HG03460 (cell line): ENCODE measurements around the gene IGF1R.

Experiments
- ATAC-seq: cut with Tn5 transposase; IDR thresholded peaks from one replicate; pipeline ENCODE4 v1.9.1; 2021; ENCODE audit not compliant: unreplicated experiment

The IGF1R gene

DNA sequence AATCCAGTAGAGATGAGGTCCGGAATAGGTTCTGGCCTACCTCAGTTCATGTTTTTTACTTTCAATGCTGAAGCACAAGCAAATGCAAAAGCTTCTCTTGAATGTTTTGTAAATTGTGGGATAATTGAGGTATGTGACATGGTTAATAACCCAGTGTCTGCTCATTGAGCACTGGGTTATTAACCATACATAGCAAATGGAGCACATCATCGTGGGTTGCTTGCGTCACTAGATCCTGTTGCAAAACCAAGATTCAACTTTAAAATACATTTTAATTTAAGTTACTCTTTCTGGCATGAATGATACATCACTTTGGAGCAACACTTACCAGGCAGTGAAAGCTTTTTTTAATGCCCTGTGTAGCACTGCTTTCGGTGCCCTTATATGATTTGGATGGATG lies 165.6 kb downstream of the IGF1R start:
- ATAC-seq: no peak

DNA sequence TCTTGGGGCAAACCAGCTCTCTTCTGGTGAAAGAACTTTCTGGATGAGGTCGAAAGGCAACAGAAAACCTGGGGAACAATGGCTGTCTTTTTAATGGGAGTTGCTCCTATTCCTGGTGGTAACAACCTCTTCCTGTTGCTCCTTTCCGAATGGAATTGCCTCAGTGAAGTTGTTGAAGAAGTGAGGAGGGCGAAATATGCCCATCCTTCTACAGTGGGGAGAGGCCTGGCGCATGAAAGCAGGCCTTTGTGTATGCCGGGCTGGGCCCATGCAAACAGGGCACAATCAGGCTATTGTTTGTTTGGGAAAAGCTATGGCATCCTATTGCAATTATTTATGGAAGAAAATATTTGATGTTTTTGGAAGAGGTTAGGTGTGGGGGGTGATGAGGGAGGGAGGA lies 166.9 kb downstream of the IGF1R start:
- ATAC-seq: no peak

DNA sequence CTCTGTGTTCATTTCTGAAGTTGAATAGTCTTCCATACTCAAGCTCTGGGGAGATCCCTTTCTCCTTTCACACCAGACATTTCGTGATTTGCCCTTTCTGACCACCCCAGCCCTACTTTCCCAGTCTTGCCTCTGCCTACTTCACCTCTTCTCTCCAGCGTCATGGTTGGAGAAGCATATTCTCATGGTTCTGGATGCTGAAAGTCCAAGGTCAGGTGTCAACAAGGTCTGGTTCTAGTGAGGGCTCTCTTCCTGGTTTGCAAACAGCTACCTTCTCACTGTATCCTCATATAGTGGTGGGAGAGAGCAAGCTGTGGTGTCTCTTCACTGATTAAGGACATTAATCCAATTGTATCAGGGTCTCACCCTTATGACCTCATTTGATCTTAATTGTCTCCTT lies 169.4 kb downstream of the IGF1R start:
- no peak for ATAC-seq

DNA sequence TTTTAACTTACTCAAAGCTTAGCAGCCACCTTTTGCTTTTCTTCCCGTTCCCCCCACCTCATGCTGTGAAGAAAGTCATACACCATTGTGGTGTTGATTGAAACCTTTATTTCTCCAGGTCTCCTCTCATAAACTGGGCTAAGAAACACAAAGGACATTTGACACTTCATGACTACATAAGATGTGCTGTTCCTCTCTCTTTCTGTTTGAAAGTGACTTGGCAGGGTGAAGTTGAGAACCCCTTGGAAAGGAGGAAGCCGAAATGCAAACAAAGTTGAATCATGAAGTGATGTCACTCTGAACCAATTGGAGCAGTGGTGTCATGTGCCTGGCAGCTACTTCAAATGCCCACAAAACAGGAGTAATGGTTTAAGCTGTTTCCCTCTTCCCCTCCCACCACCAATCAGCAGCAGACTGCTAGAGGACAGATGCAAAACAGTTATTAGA lies 174.7 kb downstream of the IGF1R start:
- ATAC-seq: no peak

DNA sequence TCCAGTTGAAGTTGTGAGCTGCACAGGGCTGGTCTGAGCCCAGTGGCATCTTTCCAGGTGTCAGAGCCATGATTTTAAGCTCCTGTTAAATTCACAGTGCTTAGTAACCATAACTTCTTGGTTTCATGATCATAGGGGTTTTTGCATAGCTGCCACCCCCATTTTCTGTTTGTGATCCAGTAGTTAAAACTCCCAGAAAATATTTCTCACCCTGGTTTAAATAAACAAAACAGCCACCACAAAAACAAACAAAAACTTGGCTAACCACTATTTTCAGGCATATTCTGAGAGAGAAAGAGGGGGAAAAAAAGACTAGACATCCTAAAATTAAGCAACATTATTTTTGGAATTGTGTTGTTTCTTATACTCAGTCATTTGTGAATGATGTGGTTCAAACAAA lies 175.3 kb downstream of the IGF1R start:
- ATAC-seq: no peak

DNA sequence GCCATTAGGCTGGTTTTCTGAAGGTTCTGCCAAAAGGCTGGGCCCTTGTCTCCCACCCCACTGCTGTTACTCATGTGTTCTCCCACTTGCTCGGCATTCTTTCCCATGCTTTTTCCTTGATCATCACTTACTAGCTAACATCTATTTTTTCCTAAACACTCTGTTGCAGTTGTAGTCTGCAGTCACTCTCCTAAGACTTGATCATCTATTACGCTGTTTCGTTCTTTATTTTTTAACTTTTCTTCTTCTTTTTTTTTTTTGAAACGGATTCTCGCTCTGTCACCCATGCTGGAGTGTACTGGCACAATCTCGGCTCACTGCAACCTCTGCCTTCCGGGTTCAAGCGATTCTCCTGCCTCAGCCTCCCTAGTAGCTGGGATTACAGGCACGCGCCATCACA lies 176.3 kb downstream of the IGF1R start:
- no peak for ATAC-seq

DNA sequence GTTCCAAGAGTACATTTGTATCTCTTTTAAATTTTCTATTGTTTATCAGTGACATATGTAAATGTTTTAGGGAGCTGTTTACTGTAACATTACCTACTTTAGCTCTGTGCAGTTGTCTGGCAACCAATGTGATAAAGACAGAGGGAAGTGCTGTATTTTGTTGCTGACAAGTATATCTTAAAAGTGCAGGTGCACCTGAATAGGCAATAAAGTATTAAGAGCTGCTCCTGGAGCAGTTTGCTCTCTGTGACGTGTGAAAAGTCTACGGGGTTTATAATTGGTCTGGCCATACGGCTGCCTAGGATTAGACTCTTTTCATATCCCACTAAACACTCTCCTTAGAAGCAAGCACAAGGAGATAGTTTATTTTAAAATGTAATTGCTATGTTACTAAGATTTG lies 178.3 kb downstream of the IGF1R start:
- no peak for ATAC-seq

DNA sequence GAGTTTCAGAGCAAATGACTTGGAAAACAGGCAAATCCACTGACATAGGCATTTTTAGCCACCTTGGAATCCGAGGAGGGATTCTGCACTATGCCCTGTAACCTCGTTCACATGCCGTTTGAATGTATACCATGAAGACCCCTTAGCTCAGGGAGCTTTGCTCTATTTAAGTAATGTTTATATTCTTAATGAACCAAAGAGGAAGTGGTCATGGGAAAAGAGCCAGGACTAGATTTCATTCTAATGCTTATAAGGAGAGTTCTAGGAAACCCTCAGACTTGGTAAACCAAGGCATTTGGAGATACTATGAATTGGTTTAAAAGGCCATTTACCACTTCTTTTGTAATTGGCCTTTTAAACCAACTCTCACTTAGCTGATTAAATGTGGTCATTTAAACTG lies 178.9 kb downstream of the IGF1R start:
- ATAC-seq: no peak

DNA sequence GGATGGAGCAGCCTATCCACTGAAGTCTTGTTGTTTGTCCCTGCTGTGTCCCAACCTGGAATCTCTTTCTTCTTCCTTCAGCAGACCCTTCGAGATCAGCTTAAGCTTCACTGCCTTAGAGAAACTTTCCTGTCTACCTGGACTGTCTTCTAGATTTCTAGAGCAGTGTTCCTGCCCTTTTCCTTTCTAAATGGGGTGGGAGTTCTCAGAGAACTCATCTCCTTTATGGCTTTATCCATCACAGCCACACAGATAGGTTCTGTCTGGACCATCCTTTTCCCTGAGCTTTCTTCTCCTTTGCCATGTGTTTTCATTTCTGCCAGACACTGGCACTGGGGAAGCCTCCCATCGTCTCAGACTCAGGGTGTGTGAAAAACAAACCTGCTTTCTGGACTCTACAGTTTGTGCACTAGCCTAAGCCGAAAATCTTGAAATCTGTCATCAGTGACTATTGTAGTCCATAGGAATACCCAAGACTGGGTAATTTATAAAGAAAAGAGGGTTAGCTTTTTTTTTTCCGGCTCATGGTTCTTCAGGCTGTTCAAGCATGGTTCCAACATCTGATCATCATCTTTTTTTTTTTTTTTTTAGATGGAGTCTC lies 181.8 kb downstream of the IGF1R start:
- no peak for ATAC-seq

DNA sequence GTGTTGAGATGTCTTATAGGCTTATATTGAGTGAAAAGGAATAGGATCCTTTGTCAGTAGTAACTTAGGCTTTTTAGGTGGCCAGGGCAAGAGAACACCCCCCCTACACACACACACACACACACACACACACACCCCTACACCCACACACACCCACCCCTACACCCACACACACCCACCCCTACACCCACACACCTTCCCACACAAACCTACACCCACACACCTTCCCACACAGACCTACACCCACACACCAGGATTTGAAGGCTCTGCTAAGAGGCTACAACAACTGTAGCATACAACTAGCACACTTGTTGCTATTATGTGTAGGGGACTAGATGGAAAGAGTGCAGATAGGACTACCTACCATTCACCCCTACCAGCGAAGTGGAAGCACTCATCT lies 186.6 kb downstream of the IGF1R start:
- no peak for ATAC-seq

DNA sequence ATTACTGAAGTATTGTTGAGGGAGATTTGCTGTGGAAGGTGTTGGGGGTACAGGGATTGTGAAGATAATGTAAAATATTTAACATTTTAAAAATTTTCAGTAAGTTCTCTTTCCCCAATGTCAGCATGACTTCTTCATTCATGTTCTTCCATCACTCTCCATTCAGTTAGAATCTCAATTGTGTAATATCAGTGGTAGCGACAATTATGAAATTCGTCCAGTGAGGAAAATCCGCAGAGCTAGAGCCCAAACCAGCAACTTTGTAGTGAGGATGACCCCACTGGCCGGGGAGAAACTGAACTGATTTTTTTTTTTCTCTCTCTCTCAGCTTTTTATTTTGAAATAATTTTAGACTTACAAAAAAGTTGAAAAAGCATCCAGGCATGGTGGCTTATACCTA lies 187.5 kb downstream of the IGF1R start:
- no peak for ATAC-seq

DNA sequence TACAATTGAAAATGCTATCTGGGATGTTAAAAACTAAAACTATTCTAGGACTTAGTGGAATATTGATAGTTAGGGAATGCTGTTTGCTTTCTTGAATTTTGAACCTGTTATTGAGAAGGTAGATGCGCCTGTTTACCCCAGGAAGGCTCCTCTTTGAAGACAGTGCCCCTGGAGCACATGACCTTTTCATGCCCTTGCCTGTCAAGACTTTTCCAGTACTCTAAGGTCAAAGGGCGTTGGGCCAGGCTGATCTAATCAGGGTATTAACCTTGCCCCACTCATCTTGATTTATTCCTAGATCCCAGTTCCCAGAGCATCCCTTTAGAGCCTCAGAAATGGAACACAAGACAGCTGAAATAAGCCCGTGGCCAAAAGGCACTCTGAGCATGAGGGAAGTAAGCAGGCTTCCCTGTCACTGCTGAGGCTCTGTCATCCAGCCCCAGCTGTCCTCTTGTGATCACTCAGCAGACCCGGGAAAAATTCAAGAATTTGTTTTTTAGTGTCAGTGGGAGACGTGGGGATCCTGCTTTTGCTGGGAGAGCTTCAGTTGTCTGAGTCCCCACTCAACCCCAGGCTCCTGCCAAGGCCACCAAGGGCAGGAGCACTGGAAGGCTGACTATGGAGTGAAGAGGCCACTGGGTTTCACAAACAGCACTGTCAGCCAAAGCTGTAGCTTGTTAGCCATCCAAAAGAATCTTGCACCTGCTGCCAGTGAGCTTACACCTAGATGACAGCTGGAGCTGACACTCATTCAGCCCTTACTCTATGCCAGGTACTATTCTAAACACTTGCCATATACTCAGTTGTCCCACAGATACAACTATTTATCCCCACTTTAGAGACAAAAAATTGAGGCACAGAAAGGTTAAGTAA lies 190.3 kb downstream of the IGF1R start:
- ATAC-seq: no peak

DNA sequence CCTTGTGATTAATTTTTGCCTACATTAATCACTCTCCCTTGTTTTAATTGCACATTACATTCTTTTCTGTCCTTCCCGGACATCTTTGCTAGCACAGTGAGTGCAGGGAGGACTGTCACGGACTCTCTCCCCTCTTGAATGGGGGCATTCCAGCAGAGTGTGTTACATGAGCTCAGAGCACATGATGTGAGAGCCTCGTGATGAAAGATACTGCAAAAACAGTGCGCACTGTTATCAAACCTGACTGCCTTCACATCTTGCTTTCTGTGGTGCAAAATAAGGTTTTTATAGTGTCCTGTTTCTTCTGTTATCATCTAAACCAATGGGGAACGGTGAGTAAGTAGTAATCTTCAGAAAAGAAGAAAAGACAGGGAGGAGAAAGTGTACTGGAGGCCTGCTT lies 191.7 kb downstream of the IGF1R start:
- ATAC-seq: no peak

DNA sequence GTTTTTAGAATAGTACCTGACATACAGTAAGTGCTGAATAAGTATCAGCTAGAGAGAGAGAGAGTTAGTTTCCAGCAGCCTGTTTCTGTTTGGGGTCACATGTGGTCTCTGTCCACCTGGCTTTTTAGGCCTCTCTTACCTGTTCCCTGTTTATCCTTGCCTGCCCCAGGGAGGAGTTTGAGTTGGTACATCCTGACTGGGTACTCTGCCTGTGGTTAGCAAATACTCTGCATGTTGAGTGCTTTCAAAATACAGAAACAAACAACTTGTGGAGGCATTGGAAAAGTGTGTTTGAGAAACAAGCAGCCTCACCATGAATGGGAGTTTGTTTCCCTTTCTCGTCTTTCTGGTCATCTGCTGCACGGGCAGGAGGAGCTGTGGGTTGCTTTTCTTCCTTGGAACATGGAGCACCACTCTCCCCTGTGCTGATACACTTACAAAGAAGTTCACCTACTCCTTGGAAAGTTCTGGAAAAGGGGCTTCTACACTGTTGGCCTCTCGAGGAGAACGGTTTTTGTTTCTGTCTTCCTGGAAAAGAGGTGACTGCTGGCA lies 193.2 kb downstream of the IGF1R start:
- no peak for ATAC-seq

DNA sequence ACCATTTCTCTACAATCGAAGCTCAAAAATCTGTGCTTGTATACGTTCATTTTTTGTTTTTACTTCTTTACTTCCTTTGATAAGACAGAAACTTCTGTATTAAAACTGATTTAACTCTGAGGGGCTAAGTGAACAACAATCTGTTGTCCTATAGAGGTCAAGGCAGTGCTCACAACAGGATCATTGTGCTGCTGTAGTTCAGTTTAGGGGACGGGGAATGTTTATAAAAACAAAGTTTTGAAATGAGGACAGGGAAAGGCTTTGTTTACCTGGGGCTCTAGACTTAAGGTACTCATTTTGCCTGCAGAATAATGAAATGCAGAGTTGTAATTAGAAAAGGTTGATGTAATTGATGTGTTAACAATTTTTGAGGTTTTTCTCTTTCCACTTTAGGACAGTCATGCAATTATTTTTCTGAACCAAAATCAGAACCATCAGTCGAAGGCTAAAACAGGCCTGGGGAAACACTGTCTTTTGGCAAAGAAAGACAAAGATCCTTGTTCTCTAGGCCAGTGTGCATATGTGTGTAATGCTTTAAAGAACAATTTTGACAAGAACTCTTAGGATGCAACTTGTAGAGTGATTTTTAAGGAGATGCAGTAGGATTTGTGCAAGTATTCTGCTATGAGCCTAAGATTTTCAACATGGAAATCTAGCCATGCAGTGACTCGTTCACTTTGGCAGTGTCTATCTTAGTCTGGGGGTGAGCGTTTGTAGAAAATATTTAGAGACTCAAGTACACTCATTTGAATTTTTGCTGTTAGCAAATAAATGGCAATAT lies 194.0 kb downstream of the IGF1R start:
- no peak for ATAC-seq

DNA sequence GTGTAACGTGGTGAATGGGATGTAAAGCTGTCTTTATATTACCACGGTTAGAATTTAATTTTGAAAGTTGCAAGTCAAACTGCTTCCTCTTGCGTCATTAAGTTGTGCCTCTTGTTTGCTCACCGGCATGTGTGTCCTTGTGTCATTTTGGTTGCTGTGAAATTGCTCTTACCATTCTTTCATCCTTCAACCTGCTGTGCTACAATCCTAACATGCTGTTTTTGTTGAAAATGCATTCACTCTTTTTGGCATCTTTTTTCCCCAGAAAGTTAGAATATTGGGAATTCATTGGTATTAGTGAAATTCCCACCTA lies 194.6 kb downstream of the IGF1R start:
- no peak for ATAC-seq

DNA sequence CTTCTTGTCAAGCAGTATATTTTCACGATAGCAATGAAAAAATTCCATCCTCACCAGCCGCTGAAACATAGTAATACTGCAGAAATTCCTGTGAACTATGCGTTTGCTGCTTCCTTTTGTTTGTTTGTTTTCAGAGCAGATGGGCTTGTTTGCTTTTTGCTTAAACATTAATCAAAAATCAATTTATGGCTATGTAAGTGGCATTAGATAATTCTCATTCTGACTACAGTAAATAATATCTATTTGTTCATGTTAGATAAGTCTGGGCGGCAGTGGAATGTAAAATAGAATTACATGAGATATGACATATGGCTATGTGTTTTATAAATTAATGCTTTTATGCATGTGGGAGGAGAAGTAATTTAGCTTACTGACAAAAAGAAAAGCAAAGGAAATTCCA lies 195.5 kb downstream of the IGF1R start:
- ATAC-seq: no peak

DNA sequence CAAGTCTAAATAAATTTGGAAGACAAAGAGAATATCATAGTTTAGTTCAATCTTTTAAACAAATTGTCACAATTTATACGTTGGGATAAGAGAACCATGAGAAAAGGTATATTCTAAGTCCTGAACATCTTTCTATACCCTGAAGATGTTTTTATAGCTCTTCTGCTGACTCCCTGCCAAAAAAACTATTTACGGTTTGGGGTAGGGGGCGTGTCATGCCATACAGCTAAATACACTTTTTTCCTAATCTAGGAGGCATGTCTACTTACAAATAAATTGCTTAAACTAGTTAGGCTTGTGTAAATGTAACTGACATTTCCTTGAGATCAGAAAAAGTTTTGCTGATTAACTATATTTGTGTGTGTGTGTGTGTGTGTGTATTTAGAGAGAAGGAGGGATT lies 195.9 kb downstream of the IGF1R start:
- no peak for ATAC-seq

DNA sequence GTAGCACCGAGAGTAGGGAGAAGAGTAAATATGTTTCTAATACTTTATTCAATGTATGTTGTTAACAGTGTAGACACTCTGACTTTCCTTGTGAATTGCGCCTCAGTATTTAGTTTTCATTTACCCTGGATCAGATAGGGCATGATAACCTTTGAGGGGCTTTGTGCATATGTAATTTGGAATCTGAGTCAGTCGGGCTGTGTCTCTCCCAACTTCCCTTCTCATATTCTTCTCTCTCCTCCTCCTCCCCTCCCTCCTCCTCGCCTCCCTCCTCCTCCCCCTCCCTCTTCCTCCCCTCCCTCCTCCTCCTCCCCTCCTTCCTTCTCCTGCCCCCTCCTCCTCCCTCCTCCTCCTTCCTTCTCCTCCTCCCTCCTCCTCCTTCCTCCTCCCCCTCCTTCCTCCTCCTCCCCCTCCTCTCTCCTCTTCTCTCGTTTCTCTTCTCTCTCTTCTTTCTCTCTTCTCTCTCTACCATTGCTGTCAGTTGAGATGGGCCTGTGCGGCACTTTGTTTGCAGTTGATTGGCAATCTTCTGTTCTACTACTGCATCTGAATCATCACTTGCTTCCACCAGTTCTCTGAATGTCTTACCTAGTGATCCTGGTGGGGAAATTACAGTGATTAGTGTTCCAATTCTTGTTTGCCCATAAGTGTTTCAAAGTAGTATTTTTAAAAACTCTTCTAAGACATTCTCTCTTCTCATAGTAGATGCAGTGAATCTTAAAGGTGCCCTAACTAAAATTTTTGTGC lies 197.0 kb downstream of the IGF1R start:
- ATAC-seq: no peak

DNA sequence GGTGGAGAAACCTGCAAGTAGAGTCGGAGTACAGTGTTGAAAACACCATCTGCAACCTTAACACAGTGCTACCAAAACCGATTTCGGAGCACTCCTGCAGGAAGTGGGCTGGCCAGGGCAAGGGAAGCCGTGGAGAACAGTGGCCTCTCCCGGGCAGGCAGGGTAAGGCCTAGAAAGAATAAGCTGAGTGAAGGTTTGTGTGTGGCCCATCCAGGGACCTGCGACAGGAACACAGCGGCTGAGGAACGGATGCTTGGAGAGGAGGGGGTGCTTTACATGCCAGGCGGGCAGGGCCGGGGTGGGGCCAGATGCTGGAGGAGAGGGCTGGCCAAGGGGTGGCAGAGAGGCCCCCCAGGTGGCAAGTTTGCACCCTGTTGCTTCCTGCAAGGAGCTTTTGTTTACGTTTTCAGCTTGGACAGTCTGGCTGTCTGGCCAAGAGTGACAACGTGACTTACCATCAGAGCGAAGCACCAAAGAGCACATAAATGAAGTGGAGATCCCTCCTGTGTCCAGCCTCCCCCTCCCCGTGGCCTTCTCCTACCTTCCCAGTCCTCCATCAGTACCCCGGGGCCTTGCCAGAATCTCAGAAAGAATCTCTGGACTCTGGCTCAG lies 202.7 kb downstream of the IGF1R start:
- ATAC-seq: peak; percentile 45

DNA sequence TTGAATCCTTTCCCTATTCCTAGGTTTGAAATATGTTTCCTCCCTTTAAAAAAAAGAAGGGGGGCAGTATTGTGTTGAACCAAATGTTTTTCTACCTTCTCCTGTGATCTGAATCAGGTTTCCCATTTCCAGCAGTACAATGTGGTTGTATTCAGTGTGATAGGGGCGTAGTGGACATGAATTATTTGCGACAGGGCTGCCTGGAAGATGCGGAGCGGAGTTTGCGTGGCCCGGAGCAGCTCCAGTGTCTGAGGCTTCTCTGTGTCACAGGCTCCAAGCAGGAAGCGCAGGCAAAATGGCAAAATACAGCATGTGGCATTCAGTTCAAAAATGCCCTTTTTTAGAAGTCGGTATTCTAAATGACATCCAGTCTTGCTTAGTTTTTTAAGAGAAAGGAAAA lies 204.8 kb downstream of the IGF1R start:
- peak; percentile 33 for ATAC-seq
